NOMO-1 (cell line): Measurements from ENCODE around the gene PLEKHH2.
"Not testable (repeated sequence)": the region's sequence is repeated elsewhere in the genome, so short reads cannot be mapped to it uniquely, and the experiment has no call there.

Experiments
- DNase-seq, 2 experiments: peaks; one replicate each; lab custom pipeline; 2025; ENCODE audit not compliant: unreplicated experiment in 2 of 2; lab: John Stamatoyannopoulos, UW

The PLEKHH2 gene

DNA sequence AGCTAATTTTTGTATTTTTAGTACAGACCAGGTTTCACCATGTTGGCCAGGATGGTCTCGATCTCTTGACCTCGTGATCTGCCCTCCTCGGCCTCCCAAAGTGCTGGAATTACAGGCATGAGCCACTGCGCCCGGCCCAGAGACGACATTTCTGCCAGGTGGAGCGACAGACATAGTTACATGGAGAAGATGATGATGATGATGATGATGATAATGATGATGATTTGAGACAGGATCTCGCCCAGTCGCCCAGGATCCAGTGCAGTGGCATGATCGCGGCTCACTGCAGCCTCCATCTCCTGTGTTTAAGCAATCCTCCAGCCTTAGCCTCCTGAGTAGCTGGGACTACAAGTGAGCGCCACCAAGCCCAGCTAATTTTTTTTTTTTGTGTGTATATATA lies 907 bp upstream of the PLEKHH2 start:
- not testable (repeated sequence) for DNase-seq

DNA sequence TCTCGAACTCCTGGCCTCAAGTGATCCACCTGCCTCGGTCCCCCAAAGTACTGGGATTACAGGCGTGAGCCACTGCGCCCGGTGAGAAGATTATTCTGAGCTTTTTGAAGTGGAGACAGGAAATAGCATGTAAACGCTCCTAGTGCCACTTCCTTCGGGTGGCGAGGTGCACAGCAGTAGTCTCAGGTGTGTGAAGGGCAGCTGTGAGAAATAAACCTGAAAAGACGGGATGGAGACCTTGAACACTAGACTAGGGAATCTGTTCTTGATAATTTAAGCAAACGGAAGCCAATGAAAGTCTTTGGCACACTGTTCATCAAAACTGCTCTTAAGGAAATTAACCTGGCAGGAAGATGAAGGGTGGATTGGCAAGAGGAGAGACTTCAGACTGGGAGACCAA lies 439 bp upstream of the PLEKHH2 start:
- DNase-seq: no peak

DNA sequence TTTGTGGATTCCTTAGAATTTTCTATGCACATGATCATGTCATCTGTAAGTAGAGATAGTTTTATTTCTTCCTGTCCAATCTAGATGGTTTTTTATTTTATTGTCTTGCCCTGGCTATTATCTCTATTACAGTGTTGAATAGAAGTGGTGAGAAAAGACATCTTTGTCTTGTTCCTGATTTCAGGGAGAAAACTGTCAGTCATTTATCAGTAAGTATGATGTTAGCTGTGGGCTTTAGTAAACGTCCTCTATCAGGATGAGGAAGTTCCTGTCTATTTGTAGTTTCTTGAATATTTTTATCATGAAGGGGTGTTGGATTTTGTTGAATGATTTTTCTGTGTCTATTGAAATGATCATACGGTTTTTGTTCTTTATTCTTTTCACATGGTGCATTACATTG lies 5.3 kb downstream of the PLEKHH2 start:
- peak in 1 of 2 experiments; percentile 12 for DNase-seq

DNA sequence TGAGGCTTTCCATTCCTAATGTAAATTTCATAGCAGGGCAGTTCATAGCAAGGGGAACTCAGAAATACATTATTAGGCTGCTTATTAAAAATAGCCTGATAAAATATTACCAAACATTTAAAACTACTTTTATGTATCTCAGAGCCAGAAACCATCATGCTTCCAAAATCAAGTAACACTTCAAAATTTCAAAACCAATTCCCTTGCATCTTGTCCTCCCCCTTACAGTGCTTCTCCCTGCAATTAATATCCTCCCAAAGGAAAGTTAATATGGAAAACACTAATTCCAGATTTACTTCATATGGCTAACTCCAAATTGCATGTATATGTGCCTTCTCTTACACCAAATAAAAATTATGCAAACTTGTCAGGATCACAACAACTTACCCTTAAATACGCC lies 6.6 kb downstream of the PLEKHH2 start:
- no peak for DNase-seq

DNA sequence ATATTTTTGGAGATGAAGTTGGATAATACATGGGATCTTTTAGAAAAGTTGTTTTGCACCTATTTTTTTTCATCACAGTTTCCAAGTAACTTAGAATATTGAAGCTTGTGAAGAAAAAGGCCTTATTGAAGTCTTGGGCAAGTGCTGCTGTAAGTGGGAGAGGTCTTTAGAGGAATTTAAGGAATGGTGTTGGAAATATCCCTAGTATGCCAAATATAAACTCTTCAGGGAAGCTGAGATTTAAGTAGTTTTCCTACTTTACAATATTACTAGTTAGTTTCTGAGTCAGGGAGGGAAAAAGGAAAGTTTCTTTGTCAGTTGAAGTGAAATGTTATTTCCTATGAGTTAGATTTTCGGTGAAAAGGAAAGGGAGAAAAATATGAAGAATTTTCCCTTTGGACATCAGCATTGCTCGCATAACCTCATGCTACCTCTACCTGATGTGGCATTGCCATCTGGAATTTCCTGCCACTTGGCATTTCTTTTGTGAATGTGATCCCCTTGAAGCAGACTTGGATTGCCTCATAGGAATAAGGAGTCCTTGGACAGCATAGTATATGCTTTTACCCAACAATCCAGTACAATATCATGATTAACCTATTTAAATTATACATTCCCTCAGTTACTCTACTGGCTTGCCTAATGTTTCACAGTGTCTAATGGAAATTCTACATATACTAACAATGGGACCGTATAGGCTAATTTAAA lies 12.1 kb downstream of the PLEKHH2 start:
- no peak for DNase-seq

DNA sequence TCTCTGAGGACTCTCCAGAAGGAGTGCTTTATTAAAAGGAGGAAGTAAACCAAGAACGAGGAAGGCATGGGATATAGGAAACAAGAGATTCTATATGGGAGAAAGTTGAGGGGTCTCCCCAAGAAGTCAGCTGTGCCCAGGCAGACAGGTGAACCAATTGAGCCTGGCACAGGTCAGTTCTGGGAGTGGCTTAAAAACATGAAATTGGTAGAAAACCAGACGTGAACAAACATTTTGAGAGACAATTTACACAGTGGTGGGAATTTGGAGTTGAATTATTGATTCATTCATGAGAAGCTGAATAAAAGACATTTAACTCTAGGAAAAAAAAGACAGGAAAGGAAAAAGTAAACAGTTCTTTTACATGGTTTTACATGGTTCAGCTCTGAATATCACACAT lies 16.4 kb downstream of the PLEKHH2 start:
- no peak for DNase-seq

DNA sequence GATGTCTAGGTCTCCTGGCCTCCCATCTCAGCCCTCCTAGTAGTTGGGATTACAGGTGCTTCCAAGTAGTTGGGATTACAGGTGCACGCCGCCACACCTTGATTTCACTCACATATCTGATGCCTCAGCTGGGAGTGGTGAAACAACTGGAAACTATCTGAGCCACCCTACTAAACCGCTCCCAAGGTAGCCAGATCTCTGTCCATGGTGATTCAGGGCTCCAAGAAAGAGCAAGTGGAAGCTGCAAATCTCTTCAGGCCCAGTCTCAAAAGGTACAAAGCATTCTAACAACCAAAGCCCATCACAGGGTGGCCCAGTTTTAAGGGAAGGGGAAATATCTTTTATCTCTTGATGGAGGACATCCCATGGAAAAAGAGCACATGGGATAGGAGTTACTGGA lies 20.2 kb downstream of the PLEKHH2 start:
- no peak for DNase-seq

DNA sequence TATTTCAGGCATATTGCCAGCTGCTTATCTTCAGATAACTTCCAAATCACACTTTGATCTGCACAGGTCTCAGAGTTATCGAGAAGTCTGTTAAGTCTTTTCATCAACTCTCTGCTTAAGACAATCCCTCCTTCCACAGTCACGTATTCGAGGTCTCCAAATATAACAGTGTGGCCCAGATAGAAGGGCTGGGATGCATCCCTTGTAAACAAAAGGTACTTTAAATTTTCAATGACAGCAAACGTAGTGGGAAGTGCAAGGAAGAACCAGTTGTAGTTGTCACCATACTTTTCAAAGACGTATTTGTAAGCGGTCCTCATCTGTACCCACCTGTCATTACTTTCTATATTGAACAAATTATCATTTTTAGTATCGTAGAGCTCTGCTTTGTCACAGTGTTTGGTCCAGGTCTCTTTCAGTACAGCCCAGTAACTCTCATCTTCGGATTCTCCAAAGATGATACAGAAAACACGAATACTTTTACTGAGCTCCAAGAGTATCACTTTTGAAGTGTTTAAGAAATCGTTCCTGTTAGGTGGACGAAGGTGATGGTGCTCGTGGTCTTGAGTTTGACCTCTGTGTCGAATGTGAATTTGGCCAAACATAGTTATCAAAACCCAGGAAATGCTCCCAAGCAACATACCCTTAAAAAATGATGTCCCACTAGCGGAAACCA lies 38.7 kb downstream of the PLEKHH2 start:
- DNase-seq: no peak

DNA sequence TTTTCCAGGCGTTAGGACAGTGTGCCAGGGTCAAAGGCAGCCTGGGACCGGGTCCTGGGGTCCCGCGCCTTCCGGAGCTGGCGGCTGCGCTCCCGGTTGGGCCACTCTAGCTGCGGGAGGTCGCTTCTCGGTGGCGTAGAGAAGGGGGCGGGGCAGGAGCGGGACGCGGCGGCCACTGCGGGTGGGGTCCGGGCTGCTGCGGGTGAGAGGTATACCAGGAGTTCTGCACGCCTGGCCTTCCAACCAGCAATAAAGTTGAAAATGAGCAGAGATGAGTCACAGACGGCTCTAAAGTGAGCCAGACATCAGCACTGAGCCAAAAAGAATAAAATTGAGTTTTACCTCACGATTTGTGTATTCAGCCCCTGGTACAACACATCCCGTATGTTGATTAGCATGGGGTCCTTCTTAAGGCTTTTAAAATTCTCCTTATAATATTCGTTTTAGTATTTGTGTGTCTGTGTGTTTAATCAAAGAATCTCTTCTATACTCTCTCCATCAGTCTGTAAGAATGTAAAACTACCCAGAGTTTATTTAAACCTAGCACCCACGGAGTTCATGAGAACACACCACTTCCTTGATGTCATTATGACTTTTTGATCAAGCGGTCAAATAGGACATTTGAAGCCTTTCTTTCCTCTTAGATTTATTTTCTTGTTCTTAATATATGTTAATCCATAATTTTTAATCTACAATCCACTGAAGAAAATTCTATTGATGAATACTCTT lies 39.4 kb downstream of the PLEKHH2 start, which contains the start of gene C1GALT1C1L:
Gene C1GALT1C1L, minus strand, starts transcription at position 108 of the 729 bp plus-strand sequence. Its CDS starts 107 bp downstream, at position 1.
- peak; percentile 31 to 46 for DNase-seq

DNA sequence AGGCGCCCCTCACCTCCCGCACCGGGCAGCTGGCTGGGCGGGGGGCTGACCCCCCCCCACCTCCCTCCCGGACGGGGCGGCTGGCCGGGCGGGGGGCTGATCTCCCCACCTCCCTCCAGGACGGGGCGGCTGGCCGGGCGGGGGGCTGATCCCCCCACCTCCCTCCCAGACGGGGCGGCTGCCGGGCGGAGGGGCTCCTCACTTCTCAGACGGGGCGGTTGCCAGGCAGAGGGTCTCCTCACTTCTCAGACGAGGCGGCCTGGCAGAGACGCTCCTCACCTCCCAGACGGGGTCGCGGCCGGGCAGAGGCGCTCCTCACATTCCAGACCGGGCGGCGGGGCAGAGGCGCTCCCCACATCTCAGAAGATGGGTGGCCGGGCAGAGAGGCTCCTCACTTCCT lies 40.7 kb downstream of the PLEKHH2 start:
- DNase-seq: not testable (repeated sequence)

DNA sequence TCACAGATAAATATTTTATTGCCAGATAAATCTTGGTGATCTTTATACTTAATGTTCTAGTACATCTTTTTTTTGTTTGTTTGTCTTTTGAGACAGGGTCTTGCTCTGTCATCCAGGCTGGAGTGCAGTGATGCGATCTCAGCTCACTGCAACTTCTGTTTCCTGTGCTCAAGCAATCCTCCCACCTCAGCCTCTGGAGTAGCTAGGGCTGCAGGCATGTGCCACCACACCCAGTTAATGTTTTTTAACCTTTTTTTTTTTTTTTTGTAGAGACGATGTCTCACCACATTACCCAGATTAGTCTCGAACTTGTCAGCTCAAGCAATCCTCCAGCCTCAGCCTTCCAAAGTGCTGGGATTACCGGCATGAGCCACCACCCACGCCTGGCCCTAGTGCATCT lies 48.3 kb downstream of the PLEKHH2 start:
- no peak for DNase-seq

DNA sequence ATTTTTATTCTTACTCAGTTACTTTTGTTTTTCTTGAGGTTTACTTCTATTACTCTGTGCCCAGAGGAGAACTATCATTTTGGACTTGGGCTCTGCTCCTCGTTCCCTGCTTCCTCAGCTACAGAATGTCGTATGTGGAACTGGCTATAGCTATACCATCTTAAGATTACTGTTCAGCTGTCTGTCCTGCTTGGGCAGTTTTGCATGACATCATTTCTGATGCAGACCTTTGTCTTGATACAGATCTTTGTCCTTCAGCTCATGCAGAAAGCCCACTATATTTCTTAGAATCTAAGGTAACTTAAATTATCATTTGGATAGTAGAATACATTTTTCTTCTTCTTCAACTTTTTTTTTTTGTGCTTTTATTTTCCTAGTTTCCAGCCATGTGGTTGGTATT lies 52.9 kb downstream of the PLEKHH2 start:
- DNase-seq: no peak

DNA sequence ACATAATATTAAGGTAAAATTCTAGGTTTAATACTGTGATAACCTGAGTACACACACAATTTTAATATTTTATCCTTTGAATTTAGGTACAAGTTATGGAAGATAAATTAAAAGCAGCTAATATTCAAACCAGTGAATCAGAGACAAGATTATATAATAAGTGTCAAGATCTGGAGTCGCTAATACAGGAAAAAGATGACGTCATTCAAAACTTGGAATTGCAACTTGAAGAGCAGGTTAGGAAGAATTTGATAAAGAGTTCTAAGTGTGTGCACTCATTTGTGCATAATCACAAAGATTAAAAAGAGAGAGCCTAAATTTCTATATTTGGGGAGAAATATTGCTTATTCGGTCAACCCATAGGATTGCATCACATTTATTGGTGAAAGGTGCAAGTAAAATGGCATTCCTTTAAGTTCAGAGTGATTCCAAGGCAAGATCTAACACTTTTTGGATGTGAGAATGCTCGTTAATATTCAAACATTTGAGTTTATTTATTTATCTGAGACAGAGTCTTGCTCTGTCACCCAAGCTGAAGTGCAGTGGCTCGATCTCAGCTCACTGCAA lies 55.5 kb downstream of the PLEKHH2 start:
- DNase-seq: no peak

DNA sequence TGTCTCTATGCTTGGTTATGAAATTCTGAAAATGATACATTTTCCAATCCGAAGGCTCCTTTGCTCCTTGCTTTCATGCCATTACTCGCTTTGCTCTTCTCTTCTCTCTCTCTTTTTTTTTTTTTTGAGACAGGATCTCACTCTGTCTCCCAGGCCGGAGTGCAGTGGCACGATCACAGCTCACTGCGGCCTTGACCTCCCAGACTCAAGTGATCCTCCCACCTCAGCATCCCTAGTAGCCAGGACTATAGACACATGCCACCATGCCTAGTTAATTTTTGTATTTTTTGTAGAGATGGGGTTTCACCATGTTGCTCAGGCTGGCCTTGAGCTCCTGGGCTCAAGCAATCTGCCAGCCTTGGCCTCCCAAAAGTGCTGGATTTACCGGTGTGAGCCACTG lies 61.1 kb downstream of the PLEKHH2 start:
- not testable (repeated sequence) for DNase-seq

DNA sequence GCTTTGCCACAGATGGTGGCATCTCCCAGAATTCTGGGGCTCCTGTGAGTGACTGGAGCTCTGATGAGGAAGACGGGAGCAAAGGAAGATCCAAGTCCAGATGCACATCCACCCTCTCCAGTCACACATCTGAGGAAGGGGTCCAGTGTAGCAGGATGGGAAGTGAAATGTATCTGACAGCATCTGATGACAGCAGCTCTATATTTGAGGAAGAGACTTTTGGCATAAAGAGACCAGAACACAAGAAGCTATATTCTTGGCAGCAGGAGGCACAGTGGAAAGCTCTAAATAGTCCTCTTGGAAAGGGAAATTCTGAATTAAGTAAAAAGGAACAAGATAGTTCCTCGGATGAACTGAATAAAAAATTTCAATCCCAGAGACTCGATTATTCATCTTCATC lies 62.7 kb downstream of the PLEKHH2 start:
- DNase-seq: no peak

DNA sequence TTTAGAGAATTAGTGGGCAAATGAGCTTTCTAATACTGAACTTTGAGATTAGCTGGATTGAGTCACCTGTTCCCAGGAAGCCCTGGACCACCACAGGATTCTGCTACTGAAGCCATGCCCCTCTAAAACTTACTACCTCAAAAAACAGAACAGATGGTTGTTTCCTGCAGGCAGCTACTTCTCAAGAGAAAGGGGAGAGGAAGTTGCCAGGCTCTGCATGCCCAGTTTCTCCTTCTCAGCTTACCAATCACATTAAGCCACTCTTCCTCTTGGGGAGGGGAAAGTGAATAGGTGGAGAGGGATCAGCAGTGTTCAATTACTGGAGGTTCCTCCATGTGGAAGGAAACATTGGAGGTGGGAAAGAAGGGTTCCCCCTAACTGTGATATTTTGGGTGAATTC lies 64.1 kb downstream of the PLEKHH2 start:
- peak in 1 of 2 experiments; percentile 14 for DNase-seq

DNA sequence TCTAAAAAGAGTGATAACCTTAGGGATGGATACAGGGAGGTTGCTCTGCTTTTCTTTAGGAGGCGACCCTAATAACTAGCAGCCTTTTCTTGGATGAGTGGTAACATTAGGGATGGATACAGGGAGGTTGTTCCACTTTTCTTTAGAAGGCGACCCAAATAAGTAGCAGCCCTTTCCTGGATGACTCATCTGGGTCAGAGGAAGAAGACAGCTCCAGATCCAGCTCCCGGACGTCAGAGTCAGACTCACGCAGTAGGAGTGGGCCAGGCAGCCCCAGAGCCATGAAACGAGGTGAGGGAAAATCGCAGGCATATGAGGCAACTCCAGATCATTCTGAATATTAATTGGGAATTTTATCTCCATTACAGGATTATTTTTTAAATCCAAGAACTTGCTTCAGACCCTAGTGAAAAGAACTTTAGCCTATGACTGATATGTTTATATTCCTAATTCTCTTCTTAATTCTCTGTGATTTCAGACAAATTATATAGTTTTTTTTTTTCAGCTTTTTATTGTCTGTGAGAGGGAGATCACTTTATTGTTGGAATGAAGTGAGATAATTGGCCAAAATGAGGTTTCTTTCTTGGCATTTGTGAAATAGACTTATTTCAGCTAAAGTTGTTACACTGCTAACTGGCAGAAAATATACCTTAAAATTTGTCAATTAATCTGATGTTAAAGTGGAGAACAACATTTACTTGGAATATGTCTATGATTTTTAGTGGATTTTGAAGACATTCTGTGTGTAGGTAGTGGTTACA lies 70.4 kb downstream of the PLEKHH2 start:
- no peak for DNase-seq

DNA sequence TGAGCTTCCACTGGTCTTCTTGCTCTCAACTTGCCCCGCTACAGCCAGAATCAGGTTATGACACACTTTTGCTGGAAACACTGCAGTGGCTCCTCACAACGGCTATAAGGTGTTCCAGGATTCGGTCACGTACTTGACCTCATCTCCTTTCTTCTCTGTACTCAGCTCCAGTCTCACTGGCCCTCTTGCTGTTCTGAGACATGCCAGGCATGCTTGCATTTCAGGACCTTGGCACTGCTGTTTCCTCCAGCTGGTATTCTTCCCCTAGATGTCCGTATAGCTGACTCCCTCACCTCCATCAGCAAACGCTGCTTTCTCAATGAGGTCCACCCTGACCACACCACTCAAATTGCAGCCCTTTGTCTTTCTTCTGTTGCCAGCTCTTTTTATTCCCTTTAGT lies 71.1 kb downstream of the PLEKHH2 start:
- no peak for DNase-seq

DNA sequence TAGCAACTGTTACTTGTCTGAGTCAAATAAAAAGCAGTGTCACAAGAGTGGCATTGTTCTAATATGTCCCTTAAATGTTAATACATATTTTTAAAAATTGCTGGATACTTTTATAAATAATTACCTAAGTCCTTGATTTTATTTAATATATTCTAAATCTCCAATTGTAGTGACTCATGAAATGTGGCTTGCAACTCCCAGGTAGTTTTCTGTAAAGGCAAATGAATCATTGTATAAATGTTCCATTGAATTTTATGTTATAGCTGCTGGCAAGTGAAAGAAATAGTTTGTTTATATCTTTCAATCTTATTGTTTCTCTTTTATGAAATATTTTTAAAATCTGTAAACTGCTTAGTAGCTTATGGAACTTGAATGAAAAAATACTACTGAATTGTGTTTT lies 71.8 kb downstream of the PLEKHH2 start:
- DNase-seq: no peak

DNA sequence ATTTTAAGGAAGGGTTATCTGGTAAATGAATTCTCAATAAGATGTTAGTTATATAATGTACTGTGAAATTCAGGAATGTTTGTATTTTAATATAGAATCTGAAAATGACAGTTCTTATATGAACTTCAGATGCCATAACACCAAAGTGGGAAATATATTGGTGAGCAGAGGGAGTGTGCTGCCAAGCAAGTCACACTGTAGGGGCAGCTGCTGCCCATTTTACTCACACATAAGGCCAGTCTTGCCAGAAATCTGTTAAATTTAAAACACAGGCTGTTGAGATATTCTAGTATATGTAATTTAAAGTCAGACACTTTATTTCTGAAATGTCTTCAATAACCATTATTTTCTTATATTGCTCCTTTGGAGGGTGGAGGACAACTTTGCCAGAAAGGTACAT lies 73.8 kb downstream of the PLEKHH2 start:
- DNase-seq: no peak

DNA sequence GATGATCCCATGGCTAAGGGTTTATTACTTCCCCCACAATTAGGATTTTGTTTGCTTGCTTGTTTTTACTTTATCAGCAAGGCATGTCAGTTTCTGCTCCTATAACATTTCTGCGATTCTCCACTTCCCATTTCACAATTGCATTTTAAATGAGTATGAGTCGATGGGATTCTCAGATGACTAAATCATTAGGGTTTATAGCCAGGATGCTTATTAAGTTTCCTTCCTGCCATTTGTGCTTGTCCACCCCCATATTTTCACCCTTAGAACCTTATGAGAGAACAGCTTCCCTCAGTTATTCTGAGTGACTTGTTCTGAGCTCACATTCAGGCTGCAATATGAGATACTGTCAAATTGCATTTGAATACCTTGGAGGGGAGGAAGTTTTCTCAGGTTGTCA lies 77.1 kb downstream of the PLEKHH2 start:
- no peak for DNase-seq
